H1 (cell line): ENCODE measurements around the gene NOL3. TPM values are rescaled to one million over a fixed set of nuclear protein-coding genes. Genes with fewer than 3 reads are reported as not detected.

Experiments used
- CTCF ChIA-PET: fragments of 300-600 bp; sonication (Branson Sonifier 250); formaldehyde crosslinking; loops from one replicate; lab custom pipeline; 2021; ENCODE audit not compliant: partially characterized antibody; lab: Charles Lee
- POLR2A ChIA-PET: fragments of 300-600 bp; sonication (Branson Sonifier 250); formaldehyde crosslinking; loops from one replicate; lab custom pipeline; 2021; ENCODE audit warnings: inconsistent platforms; ENCODE audit not compliant: partially characterized antibody; lab: Charles Lee
- DNase-seq, 2 experiments: peaks; one replicate each; pipeline versions ENCODE4 v3.0.0 to v3.0.0-alpha.2; 2010 to 2022; ENCODE audit warnings: low spot score in 2 of 2, low read depth in 1 of 2, mixed read lengths in 1 of 2
- FAIRE-seq: peaks from 2 replicates; lab custom pipeline; 2011; peaks lifted over from hg19 to GRCh38; lab: Jason Lieb, UNC
- H2AFZ ChIP-seq: 2 replicates; pipeline ENCODE4 v1.8.1; 2012; ENCODE audit warnings: low read length, inconsistent platforms
- H2AK5ac ChIP-seq: 2 replicates; pipeline ENCODE4 v1.6.1; 2013; ENCODE audit warnings: low read depth, low read length
- H2BK120ac ChIP-seq: replicated peaks from 2 replicates; pipeline ENCODE3; 2013; ENCODE audit warnings: low read depth, low read length, inconsistent platforms
- H2BK12ac ChIP-seq: 2 replicates; pipeline ENCODE4 v1.6.1; 2013; ENCODE audit warnings: low read depth, low read length
- H2BK15ac ChIP-seq: 2 replicates; pipeline ENCODE4 v1.6.1; 2013; ENCODE audit warnings: low read length
- H2BK20ac ChIP-seq: 2 replicates; pipeline ENCODE4 v1.6.1; 2013; ENCODE audit warnings: low read length
- H2BK5ac ChIP-seq: 2 replicates; pipeline ENCODE4 v1.6.1; 2013; ENCODE audit warnings: low read depth, low read length
- H3K14ac ChIP-seq: 2 replicates; pipeline ENCODE4 v1.6.1; 2013; ENCODE audit warnings: inconsistent platforms; ENCODE audit not compliant: insufficient read length
- H3K18ac ChIP-seq: 2 replicates; pipeline ENCODE4 v1.6.1; 2013; ENCODE audit warnings: low read length; ENCODE audit errors: extremely low read depth
- H3K23ac ChIP-seq: 2 replicates; pipeline ENCODE4 v1.6.1; 2013; ENCODE audit warnings: inconsistent platforms; ENCODE audit not compliant: insufficient read length
- H3K23me2 ChIP-seq: 2 replicates; pipeline ENCODE4 v1.6.1; 2013; ENCODE audit warnings: low read depth, low read length
- H3K27ac ChIP-seq: 2 replicates; pipeline ENCODE4 v1.6.1; 2011; ENCODE audit warnings: low read depth, low read length, inconsistent platforms
- H3K27me3 ChIP-seq, 4 experiments: replicated peaks in 1 of 4; 1 replicate in 1 of 4; 2 replicates in 3 of 4; pipeline versions ENCODE4 v1.6.1 to v1.8.1; 2011 to 2013; ENCODE audit warnings: low read length in 3 of 4, mild to moderate bottlenecking in 3 of 4, inconsistent platforms in 2 of 4, mixed read lengths in 2 of 4, moderate library complexity in 1 of 4; ENCODE audit not compliant: control insufficient read depth in 3 of 4, insufficient read depth in 3 of 4; ENCODE audit errors: extremely low read depth in 1 of 4
- H3K36me3 ChIP-seq, 4 experiments: 2 replicates each; pipeline versions ENCODE4 v1.6.1 to v1.8.1; 2011 to 2013; ENCODE audit warnings: mild to moderate bottlenecking in 4 of 4, low read length in 3 of 4, moderate library complexity in 2 of 4, control low read depth in 1 of 4, inconsistent platforms in 1 of 4; ENCODE audit not compliant: insufficient read depth in 4 of 4, control insufficient read depth in 2 of 4
- H3K4ac ChIP-seq: replicated peaks from 2 replicates; pipeline ENCODE3; 2013; ENCODE audit warnings: low read length, low read depth, mixed read lengths, inconsistent platforms; ENCODE audit not compliant: insufficient read length
- H3K4me1 ChIP-seq, 4 experiments: replicated peaks in 1 of 4; 1 replicate in 1 of 4; 2 replicates in 3 of 4; pipeline versions ENCODE4 v1.6.1 to v1.8.1; 2011 to 2013; ENCODE audit warnings: low read length in 3 of 4, inconsistent platforms in 2 of 4, mixed read lengths in 1 of 4; ENCODE audit not compliant: insufficient read depth in 4 of 4, control insufficient read depth in 3 of 4
- H3K4me2 ChIP-seq, 2 experiments: 2 replicates each; pipeline versions ENCODE4 v1.6.1 to v1.8.1; 2011 to 2013; ENCODE audit warnings: low read depth in 2 of 2, low read length in 2 of 2, control low read depth in 1 of 2, inconsistent platforms in 1 of 2, mild to moderate bottlenecking in 1 of 2; ENCODE audit not compliant: insufficient read depth in 1 of 2
- H3K4me3 ChIP-seq, 4 experiments: fragments of 200-600, 300-600 bp in 1 of 4; sonication (generic), shearing (Covaris generic), sonication (Bioruptor Twin) in 1 of 4; 2 replicates each; pipeline versions ENCODE4 v1.5.1 to v1.8.1; 2011 to 2016; ENCODE audit warnings: low read length in 4 of 4, low read depth in 3 of 4, control low read depth in 2 of 4, inconsistent platforms in 2 of 4, mild to moderate bottlenecking in 2 of 4, mixed read lengths in 1 of 4, moderate library complexity in 1 of 4; ENCODE audit not compliant: insufficient read depth in 2 of 4; ENCODE audit errors: extremely low read depth in 1 of 4
- H3K56ac ChIP-seq: replicated peaks from 2 replicates; pipeline ENCODE3; 2013; ENCODE audit warnings: low read depth, mild to moderate bottlenecking, mixed read lengths, low read length, inconsistent platforms; ENCODE audit not compliant: insufficient read length
- H3K79me1 ChIP-seq: 2 replicates; pipeline ENCODE4 v1.6.1; 2013; ENCODE audit warnings: low read depth, low read length, control low read depth
- H3K79me2 ChIP-seq, 2 experiments: 2 replicates each; pipeline versions ENCODE4 v1.6.1 to v1.8.1; 2012 to 2013; ENCODE audit warnings: low read length in 2 of 2, mild to moderate bottlenecking in 2 of 2, inconsistent platforms in 1 of 2; ENCODE audit not compliant: insufficient read depth in 2 of 2, control insufficient read depth in 1 of 2
- H3K9ac ChIP-seq, 4 experiments: replicated peaks in 1 of 4; 1 replicate in 1 of 4; 2 replicates in 3 of 4; pipeline versions ENCODE4 v1.6.1 to v1.8.1; 2011 to 2013; ENCODE audit warnings: low read depth in 3 of 4, low read length in 3 of 4, control low read depth in 2 of 4, mild to moderate bottlenecking in 2 of 4, moderate library complexity in 2 of 4, inconsistent platforms in 1 of 4; ENCODE audit errors: extremely low read depth in 1 of 4
- H3K9me3 ChIP-seq, 2 experiments: 2 replicates each; pipeline versions ENCODE4 v1.6.1 to v1.8.1; 2012 to 2013; ENCODE audit warnings: mild to moderate bottlenecking in 2 of 2, moderate library complexity in 2 of 2, control low read depth in 1 of 2, inconsistent platforms in 1 of 2, low read depth in 1 of 2, low read length in 1 of 2, mixed read lengths in 1 of 2; ENCODE audit not compliant: insufficient read depth in 2 of 2
- H4K20me1 ChIP-seq, 2 experiments: replicated peaks in 1 of 2; 2 replicates each; pipeline versions ENCODE3 to v1.8.1; 2011 to 2013; ENCODE audit warnings: inconsistent platforms in 2 of 2, low read length in 2 of 2, mild to moderate bottlenecking in 1 of 2; ENCODE audit not compliant: insufficient read depth in 2 of 2, control insufficient read depth in 1 of 2
- H4K5ac ChIP-seq: 2 replicates; pipeline ENCODE4 v1.6.1; 2013; ENCODE audit warnings: low read length, low read depth, mixed read lengths, inconsistent platforms; ENCODE audit not compliant: insufficient read length
- H4K8ac ChIP-seq: 2 replicates; pipeline ENCODE4 v1.8.0; 2013; ENCODE audit warnings: mild to moderate bottlenecking, moderate library complexity, low read length, inconsistent platforms; ENCODE audit not compliant: insufficient read depth; ENCODE audit errors: extremely low read depth
- H4K91ac ChIP-seq: replicated peaks from 2 replicates; pipeline ENCODE3; 2013; ENCODE audit warnings: low read length, mixed read lengths, inconsistent platforms; ENCODE audit not compliant: insufficient read length
- CHD1 ChIP-seq: IDR thresholded peaks from 2 replicates; pipeline ENCODE4 v1.6.1; 2012; ENCODE audit warnings: low read depth, low read length, improper control_type of control experiment
- CREB1 ChIP-seq: IDR thresholded peaks from 2 replicates; pipeline ENCODE4 v1.6.1; 2012; ENCODE audit warnings: inconsistent platforms
- CTBP2 ChIP-seq: IDR thresholded peaks from 2 replicates; pipeline ENCODE4 v1.7.0; 2011; ENCODE audit warnings: borderline replicate concordance, mild to moderate bottlenecking, moderate library complexity, mixed read lengths, low read length; ENCODE audit not compliant: insufficient read depth, insufficient read length
- EP300 ChIP-seq, 2 experiments: IDR thresholded peaks; 1 replicate in 1 of 2; 2 replicates in 1 of 2; pipeline ENCODE4 v1.6.1; 2011 to 2012; ENCODE audit warnings: low read depth in 2 of 2, low read length in 2 of 2, mild to moderate bottlenecking in 2 of 2, borderline replicate concordance in 1 of 2, inconsistent platforms in 1 of 2, moderate library complexity in 1 of 2
- EZH2 ChIP-seq: fragments of 200-600 bp; sonication (generic); IDR thresholded peaks from 2 replicates; pipeline ENCODE4 v1.7.1; 2012; ENCODE audit warnings: low read depth, mild to moderate bottlenecking, moderate library complexity, low read length, inconsistent platforms; ENCODE audit not compliant: severe bottlenecking
- NRF1 ChIP-seq: IDR thresholded peaks from 2 replicates; pipeline ENCODE4 v1.6.1; 2011; ENCODE audit warnings: mild to moderate bottlenecking, low read depth, low read length, improper control_type of control experiment
- RAD21 ChIP-seq, 2 experiments: IDR thresholded peaks in 1 of 2; conservative IDR thresholded peaks in 1 of 2; 2 replicates each; pipeline ENCODE4 v1.6.1; 2011; ENCODE audit warnings: low read depth in 2 of 2, low read length in 2 of 2, improper control_type of control experiment in 1 of 2, inconsistent platforms in 1 of 2, mild to moderate bottlenecking in 1 of 2, moderate library complexity in 1 of 2
- SP2 ChIP-seq: IDR thresholded peaks from 2 replicates; pipeline ENCODE4 v1.6.1; 2012; ENCODE audit warnings: mild to moderate bottlenecking, low read length, inconsistent platforms
- WGBS, 2 experiments: shearing (Covaris generic) in 1 of 2; methylation state at CpG; one replicate each; pipeline versions ENCODE4 v1.1.6 to v1.1.7; 2013 to 2015; ENCODE audit warnings: low lambda C conversion rate in 2 of 2, mixed read lengths in 2 of 2, inconsistent platforms in 1 of 2, low coverage in 1 of 2, missing lambda C conversion rate in 1 of 2; ENCODE audit not compliant: insufficient replicate concordance in 2 of 2, insufficient coverage in 1 of 2, insufficient read length in 1 of 2; ENCODE audit errors: extremely low coverage in 1 of 2, missing lambda C conversion rate in 1 of 2; 5-methylcytosine and 5-hydroxymethylcytosine counted together
- long read RNA-seq, 2 experiments: library from RNA in 1 of 2; library from capped mRNA in 1 of 2; stranded (forward); transcript quantifications; one replicate each; pipeline ENCODE4 v2.0.0, GENCODE V29; 2021; ENCODE audit warnings: inconsistent platforms in 1 of 2
- polyA minus RNA-seq, 3 experiments: library from RNA; depleted of rRNA, polyadenylated mRNA; stranded (reverse); fragments of >200 nt; gene quantifications; 1 replicate in 2 of 3; 2 replicates in 1 of 3; pipeline ENCODE4 v1.2.3, GENCODE V29; 2011
- polyA plus RNA-seq, 7 experiments: library from polyadenylated mRNA; depleted of rRNA in 3 of 7; stranded (reverse) in 5 of 7; unstranded in 2 of 7; fragments of >200 nt in 5 of 7; fragments of 200-250 nt in 2 of 7; gene quantifications; 1 replicate in 5 of 7; 2 replicates in 1 of 7; 4 replicates in 1 of 7; pipeline versions ENCODE4 v1.2.1 to v1.2.3, GENCODE V29; 2011 to 2013; ENCODE audit warnings: missing spikeins in 2 of 7, mixed read lengths in 2 of 7
- total RNA-seq: library from RNA; stranded (reverse); fragmentation: NEBNext Ultra II Directional; extraction: Animal tissue kit (Norgen Biotek cat#: 25700); gene quantifications from 2 replicates; pipeline ENCODE4 v1.2.1, GENCODE V29; 2021

NOL3 gene
- 1.6 and 2.2 TPM in 2 replicates for total RNA-seq
- 4.1 and 4.6 TPM in 2 replicates for polyA plus RNA-seq (2011; rRNA removed)
- 4.0 TPM for polyA plus RNA-seq (2011; cell fraction: cytosol; rRNA removed)
- polyA plus RNA-seq (2011; cell fraction: nucleus; rRNA removed) = 3.7 TPM
- 4.4 to 10.7 TPM (median 5.5 TPM) in 4 replicates for polyA plus RNA-seq (2012, experiment 1 of 2)
- 1.4 TPM for polyA plus RNA-seq (2012, experiment 2 of 2)
- 3.2 TPM for polyA plus RNA-seq (2013, experiment 1 of 2)
- 2.0 TPM for polyA plus RNA-seq (2013, experiment 2 of 2)
- 0.60 and 2.1 TPM in 2 replicates for polyA minus RNA-seq (2011; rRNA and poly(A)+ RNA removed)
- not detected for polyA minus RNA-seq (2011; cell fraction: cytosol; rRNA and poly(A)+ RNA removed)
- polyA minus RNA-seq (2011; cell fraction: nucleus; rRNA and poly(A)+ RNA removed) = 3.2 TPM
- long read RNA-seq, experiment 1 = 0 reads
- long read RNA-seq, experiment 2, partial matches to known transcripts = 1 of 1 reads
- long read RNA-seq, experiment 2, other reads (novel, unspliced or antisense) = 0 of 1 reads

GRCh38 chr16:67170168-67170948, at the start of gene NOL3:
Gene NOL3, plus strand, starts transcription at chr16:67170538.
- no peak within 1 kb of the TSS for H2BK120ac ChIP-seq
- CTCF ChIA-PET = interaction anchor here (0.6 to 19.3 kb wide), 22 partner anchors 9 to 253 kb away, joined by 3 to 291 read pairs (median 5); partner anchors contain the start of genes B3GNT9, CES3, ELMO3 and EXOC3L1
- peaks cover 2% of the 10 kb centered on the region; the same call in 1 of the 2 replicates for H3K79me1 ChIP-seq
- peak within 1 kb of the TSS; percentile 34 for H3K56ac ChIP-seq
- peak within 1 kb of the TSS; percentile 81; the same call in 1 of the 2 replicates for H2BK15ac ChIP-seq
- H2BK20ac ChIP-seq = no peak within 1 kb of the TSS; the same call in 1 of the 2 replicates
- peak within 1 kb of the TSS; percentile 17 to 65 (median 50) for H3K4me3 ChIP-seq
- no peak within 1 kb of the TSS for H3K27ac ChIP-seq
- H4K5ac ChIP-seq = no peak within 1 kb of the TSS
- WGBS, 2 experiments = 2% methylated on average over 27 of the region's 50 CpGs; no CpG with 5 or more reads in 1 of the 2 experiments
- H3K79me2 ChIP-seq = no peaks in the 10 kb centered on the region
- POLR2A ChIA-PET = interaction anchor here (0.7 to 2.7 kb wide), 8 partner anchors 10 to 792 kb away, joined by 3 to 11 read pairs (median 4); partner anchors contain the start of genes ELMO3, FBXL8 and TRADD
- H3K14ac ChIP-seq = no peak within 1 kb of the TSS
- H3K4me1 ChIP-seq = peaks cover 0 to 43% (median 29%) of the 10 kb centered on the region in 4 experiments; a peak in 6 of 7 replicates
- no peaks in the 10 kb centered on the region for H3K36me3 ChIP-seq
- DNase-seq = peak in 1 of 2 experiments; percentile 79
- peaks cover 77 to 97% (median 95%) of the 10 kb centered on the region in 4 experiments for H3K27me3 ChIP-seq
- H3K18ac ChIP-seq = peak within 1 kb of the TSS; percentile 68
- no peak within 1 kb of the TSS for H3K4ac ChIP-seq
- H2AK5ac ChIP-seq = 0 out of 2 replicates have a peak within 1 kb of the TSS, but pooled peaks have one; percentile 69
- no peak within 1 kb of the TSS; a peak in 1 of 7 replicates for H3K9ac ChIP-seq
- H4K8ac ChIP-seq = peak within 1 kb of the TSS; percentile 81
- H3K23me2 ChIP-seq = peaks cover 21% of the 10 kb centered on the region
- peak within 1 kb of the TSS; percentile 71; the same call in 1 of the 2 replicates for H2BK12ac ChIP-seq
- H4K91ac ChIP-seq = no peak within 1 kb of the TSS
- H3K4me2 ChIP-seq = peak within 1 kb of the TSS; percentile 79 to 89
- H3K23ac ChIP-seq = no peak within 1 kb of the TSS
- H2BK5ac ChIP-seq = no peak within 1 kb of the TSS
- FAIRE-seq = no peak
- H2AFZ ChIP-seq = peak within 1 kb of the TSS; percentile 67; the same call in 1 of the 2 replicates
- H4K20me1 ChIP-seq = peaks cover 5 to 20% of the 10 kb centered on the region in 2 experiments
- no peaks in the 10 kb centered on the region for H3K9me3 ChIP-seq
- TF ChIP-seq SP2 (no peak), CHD1 (no peak), EZH2 (no peak), NRF1 (peak; percentile 57), EP300 (IDR thresholded peaks at IDR 0.05; ENCODE audit: borderline replicate concordance in 1 of 2, low read depth in 2 of 2, low read length in 2 of 2) (no peak), CREB1 (no peak), RAD21 (IDR thresholded peaks at IDR 0.05 in 1 of 2, conservative IDR thresholded peaks at IDR 0.05 in 1 of 2; ENCODE audit: low read depth in 2 of 2, low read length in 2 of 2) (no peak), CTBP2 (no peak)
